Liver (tissue), 9 donors: ENCODE results near the gene TAP2. TPM values are rescaled to one million over a fixed set of nuclear protein-coding genes. Genes with fewer than 3 reads are reported as not detected.

Experiments used
- DNase-seq: peaks from one replicate; pipeline ENCODE4 v3.0.0-alpha.2; 2017; ENCODE audit warnings: low spot score
- H3K27ac ChIP-seq, 2 donors: one replicate each; pipeline ENCODE4 v1.7.0; 2013; ENCODE audit warnings: inconsistent platforms in 2 of 2, low read length in 2 of 2, control low read depth in 1 of 2, low read depth in 1 of 2, mild to moderate bottlenecking in 1 of 2
- H3K27me3 ChIP-seq, 4 donors: one replicate each; pipeline versions ENCODE4 v1.6.1 to v1.7.0; 2013; ENCODE audit warnings: low read length in 3 of 4, inconsistent platforms in 1 of 4, mild to moderate bottlenecking in 1 of 4, moderate library complexity in 1 of 4; ENCODE audit not compliant: control insufficient read depth in 4 of 4, insufficient read depth in 4 of 4
- H3K36me3 ChIP-seq, 4 donors: one replicate each; pipeline versions ENCODE4 v1.6.1 to v1.7.0; 2013; ENCODE audit warnings: low read length in 3 of 4, mild to moderate bottlenecking in 3 of 4, low read depth in 1 of 4, moderate library complexity in 1 of 4; ENCODE audit not compliant: control insufficient read depth in 4 of 4, insufficient read depth in 3 of 4
- H3K4me1 ChIP-seq, 4 donors: one replicate each; pipeline versions ENCODE4 v1.6.1 to v1.7.0; 2013; ENCODE audit warnings: low read length in 3 of 4, mild to moderate bottlenecking in 3 of 4, moderate library complexity in 1 of 4; ENCODE audit not compliant: control insufficient read depth in 4 of 4, insufficient read depth in 4 of 4
- H3K4me3 ChIP-seq, 3 donors: one replicate each; pipeline versions ENCODE4 v1.6.1 to v1.7.0; 2013; ENCODE audit warnings: low read length in 3 of 3, control low read depth in 1 of 3, low read depth in 1 of 3, mild to moderate bottlenecking in 1 of 3
- H3K9ac ChIP-seq, 2 donors: one replicate each; pipeline ENCODE4 v1.7.0; 2013; ENCODE audit warnings: low read length in 2 of 2, mild to moderate bottlenecking in 2 of 2, moderate library complexity in 2 of 2, control low read depth in 1 of 2, low read depth in 1 of 2
- H3K9me3 ChIP-seq, 4 donors: one replicate each; pipeline versions ENCODE4 v1.6.1 to v1.7.0; 2013; ENCODE audit warnings: low read length in 3 of 4; ENCODE audit not compliant: control insufficient read depth in 4 of 4
- ATF3 ChIP-seq: IDR thresholded peaks from 2 replicates; pipeline ENCODE4 v1.6.1; 2016; ENCODE audit warnings: antibody characterized with exemption
- CTCF ChIP-seq: fragments of 150-350 bp; IDR thresholded peaks from 2 replicates; pipeline ENCODE4 v1.5.1; 2017; ENCODE audit warnings: improper control_type of control experiment, low read depth, low read length; ENCODE audit not compliant: missing input control
- EGR1 ChIP-seq, 2 donors: IDR thresholded peaks; 2 replicates each; pipeline ENCODE4 v1.6.1; 2016 to 2018; ENCODE audit warnings: antibody characterized with exemption in 2 of 2, low read depth in 2 of 2
- FOXA1 ChIP-seq: IDR thresholded peaks from 2 replicates; pipeline ENCODE4 v1.6.1; 2016; ENCODE audit warnings: antibody characterized with exemption
- FOXA2 ChIP-seq: IDR thresholded peaks from 2 replicates; pipeline ENCODE4 v1.6.1; 2016; ENCODE audit warnings: antibody characterized with exemption
- GABPA ChIP-seq, 2 donors: IDR thresholded peaks in 1 of 2; conservative IDR thresholded peaks in 1 of 2; 2 replicates each; pipeline ENCODE4 v1.6.1; 2016; ENCODE audit warnings: antibody characterized with exemption in 2 of 2, mild to moderate bottlenecking in 1 of 2, moderate library complexity in 1 of 2
- HNF4A ChIP-seq, 2 donors: conservative IDR thresholded peaks; 2 replicates each; pipeline ENCODE4 v1.6.1; 2016; ENCODE audit warnings: antibody characterized with exemption in 2 of 2, mild to moderate bottlenecking in 2 of 2
- HNF4G ChIP-seq: IDR thresholded peaks from 2 replicates; pipeline ENCODE4 v1.6.1; 2016; ENCODE audit warnings: antibody characterized with exemption
- JUND ChIP-seq, 2 donors: IDR thresholded peaks; 2 replicates each; pipeline ENCODE4 v1.6.1; 2016; ENCODE audit warnings: antibody characterized with exemption in 2 of 2
- NR2F2 ChIP-seq: IDR thresholded peaks from 2 replicates; pipeline ENCODE4 v1.6.1; 2016; ENCODE audit warnings: antibody characterized with exemption
- RAD21 ChIP-seq, 2 donors: IDR thresholded peaks; 2 replicates each; pipeline ENCODE4 v1.6.1; 2016; ENCODE audit warnings: antibody characterized with exemption in 2 of 2, mild to moderate bottlenecking in 2 of 2
- REST ChIP-seq: IDR thresholded peaks from 2 replicates; pipeline ENCODE4 v1.6.1; 2016; ENCODE audit warnings: antibody characterized with exemption, mild to moderate bottlenecking
- SP1 ChIP-seq: IDR thresholded peaks from 2 replicates; pipeline ENCODE4 v1.6.1; 2018; ENCODE audit warnings: antibody characterized with exemption, mild to moderate bottlenecking
- TAF1 ChIP-seq: conservative IDR thresholded peaks from 2 replicates; pipeline ENCODE4 v1.6.1; 2016; ENCODE audit warnings: antibody characterized with exemption, mild to moderate bottlenecking
- YY1 ChIP-seq: IDR thresholded peaks from 2 replicates; pipeline ENCODE4 v1.6.1; 2016; ENCODE audit warnings: antibody characterized with exemption, mild to moderate bottlenecking
- ZBTB33 ChIP-seq: IDR thresholded peaks from 2 replicates; pipeline ENCODE4 v1.6.1; 2016; ENCODE audit warnings: antibody characterized with exemption
- WGBS: extraction: QIAGEN DNeasy Blood & Tissue Kit; methylation state at CpG from one replicate; pipeline ENCODE4 v1.1.7; 2013; 5-methylcytosine and 5-hydroxymethylcytosine counted together
- polyA plus RNA-seq, 2 donors: library from polyadenylated mRNA; stranded (reverse) in 1 of 2; unstranded in 1 of 2; fragments of 200-250 nt in 1 of 2; fragments of >200 nt in 1 of 2; fragmentation: Nextera tagmentation in 1 of 2; extraction: Ambion mirVana in 1 of 2; gene quantifications; one replicate each; pipeline versions ENCODE4 v1.2.1 to v1.2.3, GENCODE V29; 2013 to 2015
- total RNA-seq, 2 donors: library from RNA; depleted of rRNA; stranded (reverse); fragments of >200 nt; gene quantifications; one replicate each; pipeline ENCODE4 v1.2.3, GENCODE V29; 2014
- donor health status: healthy.
- donor health status: healthy.
- donor health status: healthy.
- donor health status: healthy.
- donor health status: healthy.

The TAP2 gene
- total and polyA plus RNA-seq, 4 donors, result 2.2 to 14.9 (median 6.4) TPM

GRCh38 chr6:32790306-32790705 lies 48.2 kb downstream of the TAP2 start:
- DNase-seq, result no peak
- no peak overlapping the region for H3K27ac ChIP-seq
- H3K4me1 ChIP-seq, result no peaks in the 10 kb centered on the region
- H3K9me3 ChIP-seq, result no peaks in the 10 kb centered on the region
- no peak overlapping the region for H3K4me3 ChIP-seq
- TF ChIP-seq JUND (IDR thresholded peaks at IDR 0.05) (no peak), YY1 (no peak), HNF4G (no peak), CTCF (no peak), REST (no peak), ZBTB33 (no peak), RAD21 (IDR thresholded peaks at IDR 0.05) (no peak), TAF1 (no peak), FOXA2 (no peak), ATF3 (no peak), GABPA (IDR thresholded peaks at IDR 0.05 in 1 of 2, conservative IDR thresholded peaks at IDR 0.05 in 1 of 2) (no peak), FOXA1 (no peak), NR2F2 (no peak), EGR1 (IDR thresholded peaks at IDR 0.05; ENCODE audit: low read depth in 2 of 2) (no peak), SP1 (no peak), HNF4A (conservative IDR thresholded peaks at IDR 0.05) (no peak)
- WGBS, result 37% methylated on average over 2 of the region's 2 CpGs
- no peaks in the 10 kb centered on the region for H3K36me3 ChIP-seq
- peaks cover 0 to 10% (median 2%) of the 10 kb centered on the region in 4 donors for H3K27me3 ChIP-seq
- no peak overlapping the region for H3K9ac ChIP-seq

Other genes starting within 250 kb of the TAP2 start
- gene HLA-DRB1, start 248.9 kb downstream of the TAP2 start, total RNA-seq, result 10 to 100 TPM; 37.0 to 46.1 TPM
- gene HLA-DRB1, start 248.9 kb downstream of the TAP2 start, polyA plus RNA-seq, result 10 to 100 TPM; 26.0 to 35.7 TPM
- 10 to 100 TPM in 1 of 2 donors, 1 to 10 TPM in 1; 8.5 to 19.9 TPM for gene HLA-DQA1, start 201.3 kb downstream of the TAP2 start, total RNA-seq
- gene HLA-DQA1, start 201.3 kb downstream of the TAP2 start, polyA plus RNA-seq, result 10 to 100 TPM in 1 of 2 donors, 1 to 10 TPM in 1; 2.1 to 10.2 TPM
- gene HLA-DQB1, start 172.1 kb downstream of the TAP2 start, total RNA-seq, result 10 to 100 TPM; 12.1 to 12.4 TPM
- gene HLA-DQB1, start 172.1 kb downstream of the TAP2 start, polyA plus RNA-seq, result 1 to 10 TPM; 1.9 to 2.4 TPM
- gene HLA-DQA2, start 97.3 kb downstream of the TAP2 start, total RNA-seq, result under 1 TPM in 1 of 2 donors, not detected in 1; 0.23 TPM
- under 1 TPM; 0.16 to 0.32 TPM for gene HLA-DQA2, start 97.3 kb downstream of the TAP2 start, polyA plus RNA-seq
- not detected for gene HLA-DQB2, start 75.2 kb downstream of the TAP2 start, total RNA-seq
- under 1 TPM in 1 of 2 donors, not detected in 1; 0.32 TPM for gene HLA-DQB2, start 75.2 kb downstream of the TAP2 start, polyA plus RNA-seq
- gene HLA-DOB, start 21.7 kb downstream of the TAP2 start, total RNA-seq, result under 1 TPM in 1 of 2 donors, not detected in 1; 0.25 TPM
- gene HLA-DOB, start 21.7 kb downstream of the TAP2 start, polyA plus RNA-seq, result under 1 TPM; 0.16 to 0.67 TPM
- gene PSMB8, start 5.3 kb upstream of the TAP2 start, total RNA-seq, result 10 to 100 TPM; 19.9 to 39.1 TPM
- 10 to 100 TPM; 49.0 to 75.1 TPM for gene PSMB8, start 5.3 kb upstream of the TAP2 start, polyA plus RNA-seq
- 10 to 100 TPM in 1 of 2 donors, 1 to 10 TPM in 1; 9.8 to 18.2 TPM for gene TAP1, start 15.0 kb upstream of the TAP2 start, total RNA-seq
- gene TAP1, start 15.0 kb upstream of the TAP2 start, polyA plus RNA-seq, result 10 to 100 TPM; 10.3 to 14.3 TPM
- gene PSMB9, start 15.5 kb upstream of the TAP2 start, total RNA-seq, result 10 to 100 TPM; 11.7 to 13.4 TPM
- gene PSMB9, start 15.5 kb upstream of the TAP2 start, polyA plus RNA-seq, result 10 to 100 TPM; 27.1 to 31.6 TPM
- 10 to 100 TPM in 1 of 2 donors, 1 to 10 TPM in 1; 8.1 to 13.1 TPM for gene HLA-DMB, start 102.3 kb upstream of the TAP2 start, total RNA-seq
- 1 to 10 TPM; 2.8 to 7.3 TPM for gene HLA-DMB, start 102.3 kb upstream of the TAP2 start, polyA plus RNA-seq
- gene HLA-DMA, start 114.4 kb upstream of the TAP2 start, total RNA-seq, result 1 to 10 TPM; 6.2 to 7.8 TPM
- 10 to 100 TPM in 1 of 2 donors, 1 to 10 TPM in 1; 10.0 to 15.1 TPM for gene HLA-DMA, start 114.4 kb upstream of the TAP2 start, polyA plus RNA-seq
- gene BRD2, start 129.9 kb upstream of the TAP2 start, total RNA-seq, result 100 to 1,000 TPM in 1 of 2 donors, 10 to 100 TPM in 1; 46.0 to 100 TPM
- 10 to 100 TPM; 29.8 to 54.4 TPM for gene BRD2, start 129.9 kb upstream of the TAP2 start, polyA plus RNA-seq
- 1 to 10 TPM; 1.3 to 3.0 TPM for gene HLA-DOA, start 170.9 kb upstream of the TAP2 start, total RNA-seq
- 1 to 10 TPM in 1 of 2 donors, under 1 TPM in 1; 0.69 to 1.9 TPM for gene HLA-DOA, start 170.9 kb upstream of the TAP2 start, polyA plus RNA-seq
- 10 to 100 TPM; 27.3 to 31.2 TPM for gene HLA-DPA1, start 234.9 kb upstream of the TAP2 start, total RNA-seq
- 10 to 100 TPM; 12.0 to 49.3 TPM for gene HLA-DPA1, start 234.9 kb upstream of the TAP2 start, polyA plus RNA-seq
- gene HLA-DPB1, start 237.3 kb upstream of the TAP2 start, total RNA-seq, result 10 to 100 TPM; 23.4 to 24.5 TPM
- gene HLA-DPB1, start 237.3 kb upstream of the TAP2 start, polyA plus RNA-seq, result 10 to 100 TPM; 15.5 to 37.8 TPM